ENCODE data around the gene MISP.

- TF ChIP-seq JUN (IDR thresholded peaks at IDR 0.05) (no peak), GATA3 (IDR thresholded peaks at IDR 0.05; ENCODE audit: borderline replicate concordance) (no peak), PHF8 (IDR thresholded peaks at IDR 0.05; ENCODE audit: borderline replicate concordance, low read depth) (no peak), CTCF (IDR thresholded peaks at IDR 0.05) (no peak), RAD21 (conservative IDR thresholded peaks at IDR 0.05 in 1 of 2, IDR thresholded peaks at IDR 0.05 in 1 of 2) (no peak), ESRRA (IDR thresholded peaks at IDR 0.05; ENCODE audit: borderline replicate concordance, low read length) (no peak)
Observed at GRCh38 chr19:739998-740715, 10.8 kb upstream of the MISP start.
